CMK (cell line): ENCODE results near the gene TM7SF2.

Experiments used
- DNase-seq: peaks from one replicate; pipeline ENCODE4 v3.0.0-alpha.2; 2010; ENCODE audit warnings: low read depth

TM7SF2 gene

GRCh38 chr11:65090628-65091027, 21.0 kb upstream of the TM7SF2 start:
- DNase-seq, result no peak

- DNase-seq, result no peak
Observed at GRCh38 chr11:65095427-65095826, 16.2 kb upstream of the TM7SF2 start.

- DNase-seq, result peak; percentile 75
Observed at GRCh38 chr11:65095974-65096806, 15.5 kb upstream of the TM7SF2 start, which contains the start of gene VPS51. Gene VPS51 (plus strand): TSS chr11:65096214. CDS start chr11:65096251, 37 bp downstream.

GRCh38 chr11:65096926-65097325, 14.7 kb upstream of the TM7SF2 start:
- DNase-seq, result no peak

- DNase-seq, result no peak
Observed at GRCh38 chr11:65100674-65101350, 10.9 kb upstream of the TM7SF2 start.

- DNase-seq, result no peak
Observed at GRCh38 chr11:65102142-65103095, 9.3 kb upstream of the TM7SF2 start.

- DNase-seq, result no peak
Observed at GRCh38 chr11:65103476-65103875, 8.2 kb upstream of the TM7SF2 start.

GRCh38 chr11:65104628-65105027, 7.0 kb upstream of the TM7SF2 start:
- no peak for DNase-seq

GRCh38 chr11:65107078-65107477, 4.6 kb upstream of the TM7SF2 start:
- no peak for DNase-seq

- no peak for DNase-seq
Observed at GRCh38 chr11:65107751-65108468, 3.8 kb upstream of the TM7SF2 start.

GRCh38 chr11:65108469-65109123, 3.1 kb upstream of the TM7SF2 start:
- no peak for DNase-seq

- DNase-seq, result no peak
Observed at GRCh38 chr11:65109231-65110198, 2.2 kb upstream of the TM7SF2 start.

- peak; percentile 70 for DNase-seq
Observed at GRCh38 chr11:65110354-65110861, 1.3 kb upstream of the TM7SF2 start.

GRCh38 chr11:65111159-65111743, 421 bp upstream of the TM7SF2 start:
- no peak for DNase-seq

GRCh38 chr11:65112546-65113360, 1.1 kb downstream of the TM7SF2 start:
- no peak for DNase-seq

GRCh38 chr11:65113361-65113756, 1.7 kb downstream of the TM7SF2 start:
- DNase-seq, result no peak

GRCh38 chr11:65113839-65114238, 2.2 kb downstream of the TM7SF2 start:
- DNase-seq, result no peak

GRCh38 chr11:65114538-65115171, 3.0 kb downstream of the TM7SF2 start:
- DNase-seq, result no peak
